Measurements from ENCODE around the gene ZNF792. TPM values are rescaled to one million over a fixed set of nuclear protein-coding genes. Genes with fewer than 3 reads are reported as not detected.
"Not testable (repeated sequence)": the region's sequence is repeated elsewhere in the genome, so short reads cannot be mapped to it uniquely, and the experiment has no call there.

ZNF792 gene
- total RNA-seq, 1 donor from 2014 or later = 5.9 TPM

DNA sequence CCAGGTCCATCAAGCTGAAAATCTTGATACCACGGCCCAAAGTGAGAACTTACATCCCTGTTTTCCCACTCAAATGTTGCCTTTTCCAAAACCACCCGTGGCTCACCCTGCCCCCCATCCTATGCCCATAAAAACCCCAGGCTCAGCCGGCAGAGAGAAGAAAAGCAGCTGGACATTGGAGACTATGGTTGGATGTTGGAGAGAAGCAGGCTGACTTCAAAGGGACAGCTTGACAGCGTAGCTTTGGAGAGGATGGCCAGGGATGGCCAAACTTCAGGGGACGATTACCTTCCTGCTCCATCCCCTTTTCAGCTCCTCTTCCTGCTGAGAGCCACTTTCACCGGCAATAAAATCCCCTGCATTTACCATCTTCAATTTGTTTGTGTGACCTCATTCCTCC is 3.5 kb upstream of the ZNF792 start:
- peaks cover 6% of the 10 kb centered on the region for H3K9me3 ChIP-seq (ENCODE audit: insufficient read depth, low read depth, low read length)

GRCh38 chr19:34965505-34965904 is 1.5 kb upstream of the ZNF792 start:
- H3K4me3 ChIP-seq (ENCODE audit: insufficient read depth, low read depth, low read length); H3K27me3 Mint-ChIP-seq (ENCODE audit: low read depth, unreplicated experiment); H3K9me3 ChIP-seq (ENCODE audit: insufficient read depth, low read depth, low read length); H3K36me3 ChIP-seq (ENCODE audit: insufficient read depth, low read length); H3K9ac ChIP-seq (ENCODE audit: low read length); H3K4me2 ChIP-seq (ENCODE audit: low read length); FAIRE-seq; H2AFZ ChIP-seq (ENCODE audit: low read depth, low read length); H3K27ac Mint-ChIP-seq (ENCODE audit: unreplicated experiment); DNase-seq (ENCODE audit: low read depth); H3K27ac ChIP-seq (ENCODE audit: low read depth, low read length); H3K27me3 ChIP-seq (ENCODE audit: insufficient read depth, low read length); H3K36me3 Mint-ChIP-seq (ENCODE audit: low read depth, unreplicated experiment): not testable (repeated sequence)
- H3K4me1 Mint-ChIP-seq (ENCODE audit: low read depth, unreplicated experiment) = peaks cover 21% of the 10 kb centered on the region
- H3K4me3 Mint-ChIP-seq (ENCODE audit: unreplicated experiment) = peak overlapping the region; percentile 40
- H3K4me1 ChIP-seq (ENCODE audit: insufficient read depth, low read length) = peaks cover 24% of the 10 kb centered on the region
- H3K79me2 ChIP-seq (ENCODE audit: insufficient read depth, low read length) = peaks cover 21% of the 10 kb centered on the region
- H4K20me1 ChIP-seq (ENCODE audit: insufficient read depth, low read length) = peaks cover 16% of the 10 kb centered on the region
- H3K9me3 Mint-ChIP-seq (ENCODE audit: unreplicated experiment) = peaks cover 13% of the 10 kb centered on the region

More for the DNA sequence above, 3.5 kb upstream of the ZNF792 start:
- Histone ChIP-seq H3K4me3 (ENCODE audit: insufficient read depth, low read depth, low read length) (no peak overlapping the region), H2AFZ (ENCODE audit: low read depth, low read length) (no peak overlapping the region), H3K4me1 (ENCODE audit: insufficient read depth, low read length) (peaks cover 5% of the 10 kb centered on the region), H3K4me2 (ENCODE audit: low read length) (no peak overlapping the region), H3K79me2 (ENCODE audit: insufficient read depth, low read length) (peaks cover 6% of the 10 kb centered on the region), H3K27me3 (ENCODE audit: insufficient read depth, low read length) (no peaks in the 10 kb centered on the region), H4K20me1 (ENCODE audit: insufficient read depth, low read length) (no peaks in the 10 kb centered on the region), H3K9ac (ENCODE audit: low read length) (no peak overlapping the region), H3K36me3 (ENCODE audit: insufficient read depth, low read length) (no peaks in the 10 kb centered on the region), H3K27ac (ENCODE audit: low read depth, low read length) (no peak overlapping the region)
- Mint-ChIP-seq H3K9me3 (ENCODE audit: unreplicated experiment) (peaks cover 8% of the 10 kb centered on the region), H3K4me3 (ENCODE audit: unreplicated experiment) (no peak overlapping the region), H3K27me3 (ENCODE audit: low read depth, unreplicated experiment) (no peaks in the 10 kb centered on the region), H3K27ac (ENCODE audit: unreplicated experiment) (no peak overlapping the region), H3K36me3 (ENCODE audit: low read depth, unreplicated experiment) (peaks cover 8% of the 10 kb centered on the region), H3K4me1 (ENCODE audit: low read depth, unreplicated experiment) (peaks cover 7% of the 10 kb centered on the region)
- FAIRE-seq = no peak
- TF ChIP-seq EZH2 (IDR thresholded peaks at IDR 0.05; ENCODE audit: insufficient read depth, low read length) = no peak
- no peak for TF ChIP-seq CTCF (IDR thresholded peaks at IDR 0.05; ENCODE audit: insufficient read depth, low read depth, low read length)
- DNase-seq (ENCODE audit: low read depth) = no peak

DNA sequence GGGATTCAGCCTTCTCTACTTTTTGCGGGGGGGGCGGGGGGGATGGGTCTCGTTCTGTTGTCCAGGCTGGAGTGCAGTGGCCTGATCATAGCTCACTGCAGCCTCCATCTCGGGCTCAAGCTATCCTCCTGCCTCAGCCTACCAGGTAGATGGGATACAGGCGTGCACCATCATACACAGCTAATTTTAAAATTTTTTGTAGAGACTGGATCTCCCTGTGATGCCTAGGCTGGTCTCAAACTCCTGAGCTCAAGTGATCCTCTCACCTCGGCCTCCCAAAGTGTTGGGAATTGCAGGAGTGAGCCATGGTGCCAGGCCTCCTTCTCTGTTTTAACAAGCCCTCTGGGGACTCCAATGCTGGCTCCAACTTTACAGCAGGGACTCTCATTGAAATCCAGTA is 569 bp upstream of the ZNF792 start:
- peaks cover 31% of the 10 kb centered on the region for H3K4me1 ChIP-seq (ENCODE audit: insufficient read depth, low read length)
- no peak for DNase-seq (ENCODE audit: low read depth)
- H3K9ac ChIP-seq (ENCODE audit: low read length) = no peak overlapping the region
- H3K79me2 ChIP-seq (ENCODE audit: insufficient read depth, low read length) = peaks cover 21% of the 10 kb centered on the region
- no peak overlapping the region for H3K27ac ChIP-seq (ENCODE audit: low read depth, low read length)
- H3K4me3 ChIP-seq (ENCODE audit: insufficient read depth, low read depth, low read length) = no peak overlapping the region
- H2AFZ ChIP-seq (ENCODE audit: low read depth, low read length) = no peak overlapping the region
- Mint-ChIP-seq H3K4me1 (ENCODE audit: low read depth, unreplicated experiment) (peaks cover 24% of the 10 kb centered on the region), H3K36me3 (ENCODE audit: low read depth, unreplicated experiment) (peaks cover 13% of the 10 kb centered on the region), H3K4me3 (ENCODE audit: unreplicated experiment) (peak overlapping the region; percentile 80), H3K27ac (ENCODE audit: unreplicated experiment) (no peak overlapping the region), H3K27me3 (ENCODE audit: low read depth, unreplicated experiment) (no peaks in the 10 kb centered on the region), H3K9me3 (ENCODE audit: unreplicated experiment) (peaks cover 14% of the 10 kb centered on the region)
- H3K36me3 ChIP-seq (ENCODE audit: insufficient read depth, low read length) = no peaks in the 10 kb centered on the region
- no peaks in the 10 kb centered on the region for H3K27me3 ChIP-seq (ENCODE audit: insufficient read depth, low read length)
- TF ChIP-seq EZH2 (IDR thresholded peaks at IDR 0.05; ENCODE audit: insufficient read depth, low read length) = no peak
- no peak for TF ChIP-seq CTCF (IDR thresholded peaks at IDR 0.05; ENCODE audit: insufficient read depth, low read depth, low read length)
- H4K20me1 ChIP-seq (ENCODE audit: insufficient read depth, low read length) = peaks cover 16% of the 10 kb centered on the region
- no peak for FAIRE-seq
- peaks cover 12% of the 10 kb centered on the region for H3K9me3 ChIP-seq (ENCODE audit: insufficient read depth, low read depth, low read length)
- H3K4me2 ChIP-seq (ENCODE audit: low read length) = peak overlapping the region; percentile 87
